Renal cortical epithelial cell (primary cell): ENCODE data around the gene HDGFL2. TPM values are rescaled to one million over a fixed set of nuclear protein-coding genes. Genes with fewer than 3 reads are reported as not detected.
A peak's percentile ranks its signal among the peaks of the same experiment; 100 is the strongest.
"Not testable (repeated sequence)": the region's sequence is repeated elsewhere in the genome, so short reads cannot be mapped to it uniquely, and the experiment has no call there.

ENCODE experiments used
- DNase-seq: peaks from one replicate; pipeline ENCODE4 v3.0.0-alpha.2; 2011; ENCODE audit warnings: low read depth
- total RNA-seq: library from RNA; depleted of rRNA; stranded (reverse); fragments of >200 nt; gene quantifications from 2 replicates; pipeline ENCODE4 v1.2.3, GENCODE V29; 2014

HDGFL2 gene
- total RNA-seq, 1 donor from 2014 or later, result 59.5 TPM

DNA sequence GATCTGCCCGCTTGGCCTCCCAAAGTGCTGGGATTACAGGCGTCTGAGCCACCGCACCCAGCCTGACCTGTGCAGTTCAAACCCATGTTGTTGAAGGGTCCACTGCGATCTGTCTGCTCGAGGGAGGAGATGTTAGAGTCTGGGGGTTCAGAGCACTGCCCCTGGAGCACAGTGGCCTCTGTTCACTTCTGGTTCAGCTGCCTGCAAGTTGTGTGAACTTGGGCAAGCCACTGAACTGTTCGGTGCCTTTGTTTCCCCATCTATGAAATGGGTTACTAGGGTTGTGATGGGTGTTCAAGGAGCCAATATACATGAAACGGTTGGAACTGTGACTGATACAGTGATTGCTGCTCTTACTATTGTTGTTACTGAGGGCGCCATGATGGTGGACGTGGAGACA is 61.2 kb downstream of the HDGFL2 start:
- no peak for DNase-seq

- no peak for DNase-seq
These were observed 61.8 kb downstream of the HDGFL2 start for GRCh38 chr19:4533835-4534424.

- peak; percentile 24 for DNase-seq
These were observed 63.0 kb downstream of the HDGFL2 start, which contains the start of gene PLIN5 for GRCh38 chr19:4534836-4535658. Gene PLIN5 (minus strand): TSS chr19:4535224. CDS start chr19:4534074, 1,150 bp downstream.

DNA sequence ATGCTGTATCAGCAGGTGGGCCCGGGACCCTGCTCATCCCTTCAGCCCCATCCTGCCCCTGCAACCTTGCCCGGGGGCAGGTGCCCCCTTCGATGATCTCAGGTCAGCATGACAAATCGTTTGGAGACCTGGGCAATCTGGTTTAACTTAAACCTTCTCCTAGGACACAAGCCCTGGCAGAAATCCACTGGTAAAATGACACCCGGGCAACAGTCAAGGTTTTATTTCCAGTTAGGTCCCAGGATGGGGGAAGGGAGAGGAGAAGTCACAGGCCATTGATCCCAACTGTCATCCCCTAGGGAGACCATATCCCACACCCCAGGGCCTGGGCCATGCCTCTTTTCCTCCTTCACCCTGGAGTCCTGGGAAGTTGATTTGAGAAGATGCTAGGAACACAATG is 64.7 kb downstream of the HDGFL2 start:
- no peak for DNase-seq

GRCh38 chr19:4537953-4538600 is 66.0 kb downstream of the HDGFL2 start:
- no peak for DNase-seq

- no peak for DNase-seq
These were observed 66.5 kb downstream of the HDGFL2 start for GRCh38 chr19:4538601-4538954.

GRCh38 chr19:4539169-4539692 is 67.1 kb downstream of the HDGFL2 start:
- DNase-seq, result no peak

DNA sequence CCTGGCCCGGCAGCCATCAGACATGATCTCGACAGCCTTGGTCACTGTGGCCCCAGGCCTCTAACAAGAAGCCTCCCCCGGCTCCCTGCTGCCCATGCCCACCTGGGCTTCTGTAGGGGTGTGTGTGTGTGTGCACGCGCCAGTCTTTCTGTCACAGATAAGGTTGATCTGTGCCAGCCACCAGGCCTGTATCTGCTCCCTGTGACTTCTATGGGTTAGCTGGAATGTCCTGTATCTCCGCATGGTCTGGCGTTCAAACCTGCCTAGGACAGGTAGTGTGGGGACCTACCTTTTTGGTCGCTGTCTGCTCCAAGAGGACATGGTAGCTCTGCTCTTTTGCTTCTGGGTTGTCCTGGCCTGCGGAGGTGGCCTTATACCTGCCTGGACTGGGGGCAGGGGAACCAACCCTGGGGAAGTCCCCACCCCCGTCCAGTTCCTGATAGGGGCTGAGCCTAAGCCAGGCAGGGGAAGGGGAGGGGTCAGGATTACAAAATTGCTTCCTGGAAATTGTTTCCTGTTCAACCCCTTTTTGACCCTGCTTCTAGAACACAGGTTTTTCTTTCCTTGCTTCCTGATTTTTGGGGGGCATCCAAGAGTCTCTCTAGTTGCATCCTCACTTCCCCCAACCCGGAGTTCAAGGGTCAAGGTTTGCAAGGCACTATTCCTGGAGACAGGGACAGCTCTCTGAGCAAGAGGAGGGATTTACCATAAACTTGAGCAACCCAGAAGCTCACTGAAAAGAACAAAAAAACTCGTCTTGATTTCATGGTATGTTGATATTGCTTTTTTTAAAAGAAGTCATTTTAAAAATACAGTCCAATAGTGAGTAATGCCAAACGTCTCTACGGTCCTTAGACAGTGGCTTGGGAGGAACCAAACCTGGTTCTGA is 67.8 kb downstream of the HDGFL2 start, which contains the start of gene LRG1:
Gene LRG1 (minus strand): TSS at position 344 of the 889 bp plus-strand sequence. CDS start 23 bp downstream, at position 321.
- DNase-seq, result peak; percentile 58

DNA sequence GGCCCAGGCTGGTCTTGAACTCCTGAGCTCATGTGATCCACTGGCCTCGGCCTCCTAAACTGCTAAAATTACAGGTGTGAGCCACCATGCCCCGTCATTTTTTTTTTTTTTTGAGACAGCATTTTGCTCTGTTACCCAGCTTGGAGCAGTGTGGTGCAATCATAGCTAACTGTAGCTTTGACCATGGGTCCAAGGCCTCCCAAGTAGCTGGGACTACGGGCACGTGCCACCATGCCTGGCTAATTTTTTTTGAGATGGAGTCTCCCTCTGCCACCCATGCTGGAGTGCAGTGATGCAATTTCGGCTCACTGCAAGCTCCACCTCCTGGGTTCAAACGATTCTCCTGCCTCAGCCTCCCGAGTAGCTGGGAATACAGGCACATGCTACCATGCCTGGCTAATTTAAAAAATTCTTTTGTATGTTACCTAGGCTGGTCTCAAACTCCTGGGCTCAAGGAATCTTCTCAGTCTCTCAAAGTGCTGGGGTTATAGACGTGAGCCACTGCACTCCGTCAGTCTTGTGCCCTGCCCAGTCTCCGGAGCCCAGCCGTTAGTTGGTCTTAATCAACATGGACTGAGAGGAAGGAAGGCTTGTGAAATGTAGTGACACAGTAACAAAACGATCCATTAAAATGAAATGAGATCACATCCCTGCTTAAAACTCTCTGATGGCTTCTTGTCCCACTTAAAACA is 69.2 kb downstream of the HDGFL2 start:
- no peak for DNase-seq

GRCh38 chr19:4541806-4542145 is 69.7 kb downstream of the HDGFL2 start:
- DNase-seq, result not testable (repeated sequence)

DNA sequence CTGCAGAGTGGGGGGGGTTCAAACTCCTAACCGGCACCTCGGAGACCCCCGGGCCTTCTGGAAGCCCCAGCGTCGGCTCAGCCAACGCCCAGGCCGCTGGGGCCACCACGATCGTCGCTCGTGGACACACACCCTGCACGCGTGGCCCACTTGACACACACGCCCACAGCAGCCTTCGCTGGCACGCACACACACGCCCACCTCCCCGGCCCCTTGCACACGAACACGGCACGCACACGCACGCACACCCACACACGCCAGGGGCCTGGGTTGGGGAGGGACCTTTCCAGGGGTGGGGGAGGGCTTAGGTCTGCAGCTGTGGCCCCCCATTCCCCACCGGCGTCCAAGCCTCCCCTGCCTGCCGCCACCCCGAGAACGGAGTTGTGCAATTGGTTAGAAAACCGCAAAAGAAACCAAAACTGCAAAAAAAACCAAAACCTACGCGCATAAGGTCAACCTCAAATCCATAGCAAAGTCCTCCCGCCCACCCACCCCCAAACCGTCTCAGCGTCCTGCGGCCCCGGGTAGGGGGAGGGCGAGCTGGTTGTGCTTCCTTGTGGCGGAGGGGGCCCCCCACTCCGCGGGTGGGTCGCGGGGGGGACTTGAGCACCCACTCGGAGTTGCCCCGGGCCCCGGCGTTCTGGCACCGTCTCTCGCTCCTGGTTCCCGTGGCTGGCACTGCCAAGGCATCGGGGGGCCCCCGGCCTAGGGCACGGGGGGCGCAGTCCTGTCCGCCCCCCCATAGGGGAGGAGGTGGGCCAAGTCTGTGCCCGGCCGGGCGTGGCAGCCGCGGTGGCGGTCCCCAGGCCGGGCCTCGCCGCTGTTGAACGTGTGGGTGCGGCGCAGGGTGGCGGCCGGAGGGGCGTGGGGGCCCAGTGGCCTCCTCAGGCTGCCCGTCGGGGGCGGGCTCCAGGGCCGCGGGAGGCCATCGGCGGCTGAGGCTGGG is 71.1 kb downstream of the HDGFL2 start:
- DNase-seq, result no peak

DNA sequence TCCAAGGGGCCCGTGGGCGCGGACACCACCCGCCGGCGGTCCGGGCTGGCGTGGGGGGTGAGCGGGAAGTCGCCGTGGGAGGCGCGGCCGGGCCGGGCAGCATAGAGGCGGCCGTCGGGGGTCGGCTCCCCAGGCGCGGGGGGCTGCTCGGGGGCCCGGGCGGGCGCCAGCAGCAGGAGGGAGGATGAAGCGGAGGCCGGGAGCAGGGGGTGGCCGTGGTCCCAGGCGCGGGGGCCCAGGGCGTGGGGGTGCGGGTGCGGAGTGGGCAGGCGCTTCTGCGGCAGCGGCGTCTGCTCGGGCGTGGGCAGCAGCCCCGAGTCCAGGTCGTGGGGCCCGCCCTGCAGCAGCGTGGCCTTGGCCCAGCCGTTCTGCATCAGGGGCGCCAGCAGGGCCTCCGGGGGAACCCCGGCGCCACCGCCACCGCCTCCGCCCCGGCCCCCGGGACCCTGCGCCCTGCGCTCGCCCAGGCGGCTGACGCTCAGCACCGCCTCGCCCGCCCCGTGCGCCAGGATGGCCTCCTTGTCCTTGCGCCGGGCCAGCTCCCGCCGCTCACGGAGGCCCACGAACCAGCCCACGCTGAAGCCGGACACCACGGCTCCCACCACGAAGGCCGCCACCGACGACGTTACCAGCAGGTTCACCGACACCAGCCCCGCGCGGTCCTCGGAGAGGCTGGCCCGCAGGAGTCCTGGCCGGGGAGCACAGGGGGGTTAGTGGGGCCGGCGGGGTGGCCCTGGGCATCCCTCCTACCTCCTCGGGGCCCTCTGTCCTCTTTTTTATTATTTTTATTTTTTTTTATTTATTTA is 71.9 kb downstream of the HDGFL2 start:
- no peak for DNase-seq

DNA sequence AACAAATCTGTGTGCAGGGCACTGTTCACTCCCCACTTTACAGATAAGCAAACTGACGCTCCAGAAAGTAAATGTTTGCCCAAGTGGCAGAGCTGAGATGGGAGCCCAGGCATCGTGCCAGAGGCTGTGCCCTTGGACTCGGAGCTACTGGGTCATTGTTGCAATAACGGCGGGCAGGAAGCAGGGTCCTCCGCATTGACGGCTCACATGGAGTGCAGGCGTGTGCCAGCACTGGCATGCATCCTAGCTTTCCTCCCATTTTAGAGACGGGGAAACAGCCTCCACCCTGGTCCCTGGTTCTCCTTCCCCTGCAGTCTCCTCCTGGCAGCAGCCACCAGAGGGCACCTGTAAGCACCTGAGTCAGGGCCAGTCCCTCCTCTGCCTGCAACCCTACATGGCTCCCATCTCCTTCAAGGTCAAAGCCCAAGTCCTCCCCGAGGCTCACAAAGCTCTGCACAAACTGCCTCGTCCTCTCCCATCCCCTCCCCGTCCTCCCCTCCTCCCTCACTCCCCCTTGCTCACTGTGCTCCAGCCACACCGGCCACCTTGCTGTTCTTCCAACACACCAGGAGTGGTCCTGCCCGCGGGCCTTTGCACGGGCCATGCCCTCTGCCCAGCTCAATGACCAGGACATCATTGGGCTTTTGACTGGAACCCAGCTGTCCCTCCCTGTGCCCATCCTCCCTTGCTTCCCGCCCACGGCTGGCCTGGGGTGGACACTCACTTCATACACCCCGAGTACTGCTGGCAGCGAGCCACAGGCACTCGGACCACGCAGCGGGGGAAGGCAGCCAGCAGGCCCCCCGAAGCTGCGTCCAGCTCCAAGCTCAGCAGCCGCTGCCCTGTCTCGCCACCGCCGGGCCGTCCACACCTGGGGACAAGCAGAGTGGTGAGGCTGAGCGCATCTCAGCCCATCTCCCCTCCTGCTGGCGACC is 75.5 kb downstream of the HDGFL2 start:
- no peak for DNase-seq

- no peak for DNase-seq
These were observed 76.1 kb downstream of the HDGFL2 start for GRCh38 chr19:4548238-4548584.

DNA sequence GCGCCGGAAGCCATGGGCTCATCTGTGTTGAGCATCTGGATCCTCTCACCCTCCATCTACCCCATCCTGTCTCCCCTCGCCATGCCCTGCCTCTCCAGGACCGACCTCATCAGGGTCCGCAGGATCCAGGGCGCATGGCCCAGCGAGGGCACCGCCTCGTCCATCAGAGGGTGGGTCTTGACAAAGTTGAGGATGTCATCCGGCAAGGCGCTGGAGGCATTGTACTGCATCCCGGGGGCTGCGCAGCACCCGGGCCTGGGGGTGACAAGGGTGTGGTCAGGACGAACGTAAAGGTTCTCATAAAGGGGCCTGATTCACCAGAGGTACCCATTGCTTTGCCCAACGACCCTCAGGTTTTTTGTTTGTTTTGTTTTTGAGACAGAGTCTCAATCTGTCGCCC is 77.9 kb downstream of the HDGFL2 start:
- no peak for DNase-seq

GRCh38 chr19:4550479-4551050 is 78.5 kb downstream of the HDGFL2 start:
- no peak for DNase-seq
